ENCODE measurements around the gene HOXC12.

Gene HOXC12

DNA sequence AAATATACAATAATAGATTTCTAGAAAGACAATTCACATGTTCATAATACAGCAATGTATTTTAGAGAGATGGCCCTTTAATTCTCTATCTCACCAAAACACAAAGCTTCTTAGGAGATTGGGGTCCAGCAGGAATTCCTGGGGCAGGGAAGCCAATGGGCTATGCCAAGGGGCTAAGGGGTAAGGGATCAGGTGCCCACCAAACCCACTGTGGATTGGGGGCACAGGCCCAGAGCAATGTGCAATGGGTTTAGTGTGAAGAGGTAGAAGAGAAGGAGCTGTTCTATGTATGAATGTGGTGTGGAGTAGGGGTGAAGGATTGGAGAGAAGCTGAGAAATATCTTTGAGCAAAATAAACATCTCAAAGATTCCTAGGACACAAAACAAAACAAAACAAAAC, 13.5 kb upstream of the HOXC12 start:
- DNase-seq = no peak

DNA sequence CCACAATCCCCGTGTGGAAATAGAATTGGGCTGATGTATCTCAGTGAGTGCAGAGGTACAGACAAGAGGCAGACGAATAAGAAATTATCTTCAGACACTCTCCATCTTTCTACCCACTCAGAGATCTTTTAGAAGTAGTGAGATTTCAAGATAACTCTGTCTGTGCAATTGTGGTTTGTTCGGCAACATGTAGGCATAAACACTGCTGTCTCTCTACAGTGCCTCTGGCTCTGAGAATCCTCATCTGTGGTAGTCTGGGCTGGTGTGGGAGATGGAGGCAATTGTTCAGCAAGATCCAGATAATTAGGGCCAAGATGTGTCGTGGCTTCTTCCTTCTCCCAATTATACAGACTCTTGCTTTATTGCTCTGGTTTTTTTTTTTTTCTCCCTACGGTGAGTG, 13.0 kb upstream of the HOXC12 start:
- no peak for DNase-seq

DNA sequence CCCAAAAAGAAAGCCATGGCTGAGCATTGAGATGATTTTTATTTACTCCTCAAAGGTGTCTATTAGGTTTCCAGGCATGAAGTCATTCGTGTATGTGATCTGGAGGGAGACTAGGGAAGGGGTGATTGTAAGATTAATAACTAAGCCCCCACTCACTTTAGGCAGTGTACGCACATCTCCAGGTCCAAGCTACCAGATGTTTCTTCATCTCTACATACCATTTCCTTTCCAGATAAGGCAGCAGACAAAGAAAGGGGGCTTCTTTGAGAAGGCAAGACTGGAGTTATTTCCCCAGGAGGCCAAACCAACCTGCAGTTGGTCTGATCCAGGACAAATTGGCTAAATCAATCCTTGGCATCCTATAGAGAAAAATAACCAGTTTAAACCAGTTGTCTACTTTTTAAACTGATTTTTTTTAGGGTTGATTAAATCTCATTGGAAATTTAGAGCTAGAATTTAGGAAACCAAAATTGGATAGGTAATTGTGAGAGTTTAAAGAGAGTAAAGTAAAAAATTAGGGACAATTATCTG, 12.2 kb upstream of the HOXC12 start:
- DNase-seq = no peak

DNA sequence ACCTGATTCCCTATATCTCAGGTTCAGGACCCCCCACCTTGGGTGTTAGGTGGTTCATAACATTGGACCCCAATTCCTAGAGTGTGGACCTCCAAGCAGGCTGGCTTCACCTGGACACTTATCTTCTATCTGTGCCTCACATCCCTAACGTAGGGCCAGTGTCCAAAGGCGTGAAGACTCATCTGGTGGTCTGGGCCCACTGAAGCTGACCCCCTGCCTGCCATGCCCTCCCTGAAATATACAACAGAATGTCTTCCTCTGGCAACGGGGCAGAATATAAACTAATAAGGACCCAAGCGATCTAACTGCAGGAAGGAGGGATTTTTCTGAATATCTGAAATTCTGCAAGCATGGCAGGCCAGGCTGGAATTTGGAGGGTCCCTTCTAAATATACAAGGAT, 10.5 kb upstream of the HOXC12 start:
- DNase-seq = no peak

DNA sequence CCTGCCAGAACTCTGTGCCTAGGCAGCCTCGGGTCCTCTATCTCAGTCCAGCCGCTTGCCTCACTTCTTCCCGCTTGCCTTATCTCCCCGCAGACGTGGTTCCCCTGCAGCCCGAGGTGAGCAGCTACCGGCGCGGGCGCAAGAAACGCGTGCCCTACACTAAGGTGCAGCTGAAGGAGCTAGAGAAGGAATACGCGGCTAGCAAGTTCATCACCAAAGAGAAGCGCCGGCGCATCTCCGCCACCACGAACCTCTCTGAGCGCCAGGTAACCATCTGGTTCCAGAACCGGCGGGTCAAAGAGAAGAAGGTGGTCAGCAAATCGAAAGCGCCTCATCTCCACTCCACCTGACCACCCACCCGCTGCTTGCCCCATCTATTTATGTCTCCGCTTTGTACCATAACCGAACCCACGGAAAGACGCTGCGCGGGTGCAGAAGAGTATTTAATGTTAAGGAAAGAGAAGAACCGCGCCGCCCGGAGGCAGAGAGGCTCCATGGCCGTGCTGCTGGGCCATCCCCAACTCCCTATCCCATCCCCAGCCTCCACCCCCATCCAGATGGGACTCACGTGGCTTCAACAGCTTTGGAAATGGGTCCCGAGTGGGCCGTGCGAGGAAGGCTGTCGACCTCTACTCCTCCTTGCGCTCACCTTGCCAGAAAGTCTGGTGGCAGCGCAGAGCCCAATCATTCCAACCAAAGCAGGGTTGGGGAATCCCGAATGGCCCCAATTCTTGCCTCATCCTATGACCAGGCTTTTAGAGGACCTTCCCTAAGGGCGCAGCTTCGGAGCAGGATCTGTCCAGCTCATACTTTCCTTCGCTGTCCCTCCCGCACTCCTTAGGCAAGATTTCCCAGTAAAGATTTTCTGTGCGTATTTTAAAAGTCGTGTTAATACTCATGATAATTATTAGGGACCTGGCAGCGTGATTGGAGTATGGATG, 9.5 kb upstream of the HOXC12 start:
- DNase-seq = no peak

DNA sequence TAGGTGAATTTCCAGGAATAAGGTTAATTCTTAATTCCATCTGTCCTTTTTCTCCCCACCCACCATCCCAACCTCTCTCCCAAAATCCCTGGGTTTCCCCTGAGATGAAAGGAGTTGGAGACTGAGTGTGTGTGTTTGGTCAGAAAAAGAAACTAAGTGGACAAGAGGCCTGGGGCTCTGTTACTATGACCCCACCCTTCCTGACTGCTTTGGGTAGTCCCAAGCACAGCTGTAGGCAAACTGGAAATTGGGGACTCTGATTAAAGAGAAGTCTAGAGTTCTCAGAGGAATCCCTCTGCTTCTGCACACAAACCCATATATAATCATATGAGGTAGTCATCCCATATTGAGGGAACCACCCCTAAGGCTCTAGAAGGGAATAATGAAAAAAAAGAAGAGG, 7.0 kb upstream of the HOXC12 start:
- no peak for DNase-seq

DNA sequence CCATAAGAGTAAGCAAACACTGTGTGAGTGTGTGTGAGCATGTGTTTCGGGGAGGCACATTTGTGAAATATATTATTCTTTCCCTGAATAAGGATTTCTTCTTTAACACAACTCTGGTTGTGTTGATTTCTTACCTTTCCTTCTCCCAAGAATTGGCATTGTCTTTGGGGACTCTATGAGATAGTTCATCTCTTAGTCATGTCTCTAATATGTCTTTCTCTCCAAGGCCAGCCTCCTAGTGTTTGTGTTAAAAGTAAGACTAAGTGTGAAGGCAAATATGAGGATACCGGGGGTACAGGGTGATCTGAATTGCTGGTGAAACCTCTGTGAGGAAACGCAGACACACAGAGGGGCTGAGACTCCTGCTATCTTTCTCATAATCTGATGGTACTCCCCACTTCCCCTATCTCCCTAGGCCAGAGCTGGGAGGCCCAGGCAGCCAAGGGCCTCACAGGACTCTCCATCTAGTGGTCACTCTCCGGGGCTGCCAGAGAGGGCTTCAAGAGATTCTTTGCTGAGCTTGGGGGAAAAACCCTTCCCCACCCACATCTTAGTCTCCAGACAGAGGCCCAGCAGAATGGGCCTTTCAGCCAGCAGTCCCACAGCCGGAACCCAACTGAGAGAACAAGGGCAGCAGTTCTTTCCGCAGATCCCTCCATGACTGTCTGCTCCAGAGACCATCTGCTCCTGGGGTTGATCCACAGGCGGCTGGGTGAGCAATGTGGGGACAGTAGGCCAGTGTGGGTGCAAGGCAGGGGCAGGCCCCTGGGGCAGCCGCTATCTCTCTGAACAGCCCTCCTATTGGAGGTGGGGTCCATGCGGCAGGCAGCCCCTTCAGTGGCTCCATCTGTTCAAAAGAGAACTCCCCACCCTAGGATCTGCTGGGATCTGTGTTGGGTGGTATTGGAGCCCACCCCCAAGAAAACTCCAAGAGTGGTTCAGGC, 5.8 kb upstream of the HOXC12 start:
- no peak for DNase-seq

DNA sequence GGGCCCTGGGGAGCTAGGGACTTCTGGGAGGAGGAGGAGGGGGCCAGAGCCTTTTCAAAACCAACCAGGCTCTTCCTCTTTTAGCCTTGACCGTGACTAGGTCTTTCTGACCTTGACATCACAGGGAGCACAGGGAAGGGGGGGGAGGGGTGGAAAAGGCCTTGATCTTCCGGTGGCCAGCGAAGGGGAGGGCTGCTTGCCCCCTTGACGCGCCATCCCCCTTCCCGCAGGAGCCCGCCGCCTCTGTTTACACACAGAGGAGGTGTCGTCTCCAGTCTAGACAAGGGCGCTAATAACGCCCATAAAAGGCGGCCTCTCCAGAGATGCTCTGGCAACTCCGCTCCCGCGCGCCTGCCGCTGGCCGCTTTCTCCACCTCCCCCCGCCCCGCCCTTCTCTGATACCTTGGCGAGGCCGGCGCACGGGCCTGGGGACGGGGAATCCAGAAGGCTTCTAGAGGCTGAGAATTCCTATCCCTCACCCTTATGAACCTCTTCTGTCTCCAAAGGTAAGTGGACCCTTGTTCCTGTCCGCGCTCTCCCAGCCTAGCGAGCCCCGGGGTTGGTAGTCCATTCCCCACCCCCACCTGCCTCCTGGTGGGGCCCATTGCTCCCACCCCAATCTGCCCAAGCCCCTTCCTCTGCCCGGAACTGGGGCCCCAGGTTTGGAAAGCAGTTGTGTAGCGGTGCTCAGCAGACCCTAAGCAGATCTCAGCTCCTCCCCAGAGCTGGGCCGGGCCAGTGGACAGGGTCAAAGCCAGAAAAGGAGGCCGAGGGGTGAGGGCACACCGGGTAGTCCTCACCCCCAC, 4.9 kb upstream of the HOXC12 start:
- no peak for DNase-seq

DNA sequence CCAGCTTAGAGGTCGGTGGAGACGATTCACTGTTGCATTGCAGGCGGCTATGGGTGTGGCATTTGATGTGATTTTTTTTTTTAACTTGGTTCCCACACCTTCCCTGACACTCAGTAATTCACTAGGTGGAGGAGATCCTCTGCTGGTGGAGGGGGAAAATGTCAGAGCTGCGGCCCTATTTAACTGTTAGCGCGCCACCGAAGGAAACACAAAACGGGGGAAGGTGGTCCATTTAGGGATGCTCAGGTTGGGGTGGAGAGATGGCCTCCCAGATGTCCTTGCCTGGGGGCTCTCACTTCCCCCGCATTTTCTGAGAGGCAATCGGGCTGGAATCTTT, 4.3 kb upstream of the HOXC12 start:
- DNase-seq = no peak

DNA sequence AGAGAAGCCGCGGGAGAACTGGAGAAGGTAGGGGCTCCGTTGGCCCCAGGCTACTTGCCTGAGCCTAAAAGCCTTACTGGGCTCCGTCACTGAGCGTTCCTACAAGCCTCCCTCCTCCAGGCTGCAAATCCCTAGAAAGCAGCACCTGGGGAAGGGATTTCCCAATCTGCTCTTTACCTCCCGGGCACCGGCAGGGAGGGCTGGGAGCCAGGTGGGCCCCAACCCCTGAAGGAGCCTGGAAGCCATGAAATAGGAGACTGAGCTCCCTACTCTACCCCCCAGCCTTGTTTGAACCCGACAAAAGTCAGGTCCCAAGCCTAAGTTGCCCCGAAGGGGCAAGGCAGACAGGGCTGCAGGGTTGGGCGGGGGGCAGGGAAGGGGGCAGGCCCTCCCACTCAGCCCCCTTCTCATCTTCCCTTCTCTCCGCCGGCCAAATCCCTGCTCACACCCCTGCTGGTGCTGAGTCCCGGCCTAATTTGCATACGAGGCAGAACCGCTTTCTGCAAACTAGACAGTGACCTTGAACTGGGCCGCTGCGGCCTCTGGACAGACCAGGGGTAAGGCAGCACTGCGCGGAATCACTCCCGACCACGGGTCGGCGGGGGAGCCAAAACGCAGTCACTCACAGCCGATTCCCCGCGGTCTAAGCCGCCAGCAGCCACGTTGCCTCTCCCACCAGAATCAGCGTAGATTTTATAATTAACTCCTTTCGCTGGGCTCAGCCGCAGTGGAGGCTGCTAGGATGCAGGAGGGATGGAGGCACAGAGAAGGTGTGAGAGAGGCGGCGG, 3.7 kb upstream of the HOXC12 start:
- no peak for DNase-seq

DNA sequence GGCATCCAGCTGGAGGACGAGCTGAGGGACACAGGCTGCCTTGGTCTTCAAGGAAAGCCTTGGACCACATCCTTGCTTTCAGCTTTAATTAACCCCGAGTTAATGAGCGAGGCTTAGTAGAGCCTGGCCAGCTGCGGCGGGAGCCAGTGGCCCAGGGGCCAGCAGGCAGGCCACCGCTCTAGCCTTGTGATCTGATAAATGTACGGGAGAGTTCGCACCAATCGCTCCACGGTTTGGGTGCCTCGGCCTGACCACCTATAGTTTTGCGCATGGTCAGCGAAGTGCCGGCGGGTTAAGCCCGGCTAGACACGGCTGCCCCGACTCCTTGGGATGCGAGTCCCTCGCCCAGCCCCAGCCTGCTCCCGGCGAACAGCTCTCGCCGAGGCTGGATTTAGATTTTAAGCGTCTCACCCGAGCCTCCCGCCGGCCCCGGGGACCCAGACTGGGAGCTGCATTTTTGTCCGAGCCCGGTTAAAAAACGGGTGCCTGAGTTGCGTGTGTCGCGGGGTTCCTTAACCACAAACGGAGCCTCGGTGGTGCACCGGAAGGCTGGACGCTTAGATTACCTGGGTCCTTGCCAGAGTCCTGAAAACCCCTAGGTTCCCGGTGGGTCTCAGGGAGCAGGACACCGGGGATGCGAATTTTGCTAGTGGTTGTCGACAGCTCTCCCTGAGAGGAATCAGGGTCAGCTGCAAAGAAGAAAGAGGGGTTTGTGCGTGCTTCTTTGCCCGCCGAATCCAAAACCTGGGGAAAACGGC, 2.9 kb upstream of the HOXC12 start:
- no peak for DNase-seq

DNA sequence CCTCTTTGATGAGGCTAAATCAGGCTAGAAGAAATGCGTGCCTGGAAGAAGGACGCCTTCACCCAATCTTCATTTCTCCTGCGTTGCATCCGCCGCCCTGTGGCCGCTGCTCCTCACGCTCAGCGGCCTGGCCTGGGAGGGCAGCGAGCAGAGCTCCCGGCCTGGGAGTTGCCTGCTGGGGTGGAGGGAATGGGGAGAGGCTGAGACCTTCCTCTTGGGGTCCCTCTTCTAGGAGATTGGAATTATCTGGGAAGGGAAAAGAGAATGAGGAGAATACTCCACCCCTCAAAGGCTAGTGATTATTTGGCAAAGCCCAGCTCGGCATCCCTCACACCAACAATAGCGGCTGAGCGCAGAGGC, 2.4 kb upstream of the HOXC12 start:
- DNase-seq = no peak

DNA sequence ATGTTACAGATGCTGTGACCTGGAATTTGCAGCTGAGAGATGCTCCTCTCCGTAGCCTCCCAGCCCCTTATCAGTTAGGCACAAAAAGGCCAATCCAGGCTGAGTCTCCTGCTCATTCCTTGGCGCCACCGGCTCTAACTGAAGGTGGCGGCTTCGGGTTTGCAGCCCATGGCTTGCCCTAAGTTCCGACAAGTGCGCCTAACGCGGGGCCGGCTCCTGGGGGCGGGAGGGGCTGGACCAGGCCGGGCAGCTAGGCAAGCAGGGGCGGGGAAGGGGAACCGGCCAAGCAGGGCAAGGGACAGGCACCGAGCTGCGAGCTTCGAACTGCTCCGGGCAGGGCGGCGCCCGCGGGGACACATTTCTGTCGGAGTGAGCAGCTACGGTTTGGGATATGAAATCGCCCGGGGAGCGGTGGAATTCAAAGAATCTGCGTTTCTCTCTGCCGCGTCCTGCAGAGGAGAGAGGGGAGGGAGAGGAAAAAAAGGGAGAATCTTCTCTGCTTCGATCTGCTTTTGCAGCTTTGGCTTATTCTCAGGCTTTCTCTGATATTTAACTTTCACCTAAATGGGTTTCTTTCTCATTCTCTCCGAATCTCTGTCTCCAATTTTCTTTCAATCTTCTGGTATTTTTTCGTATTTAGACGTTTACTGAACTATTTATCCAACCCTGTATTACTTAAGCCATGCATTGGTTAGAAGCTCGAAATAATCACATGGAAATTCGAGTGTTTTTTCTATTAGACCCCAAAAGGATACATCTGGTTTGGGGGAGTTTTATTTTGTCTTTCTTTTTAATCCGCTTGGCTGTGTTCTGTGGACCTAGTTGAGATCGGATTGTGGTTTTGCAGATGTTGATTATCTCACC, 1.6 kb upstream of the HOXC12 start:
- no peak for DNase-seq

DNA sequence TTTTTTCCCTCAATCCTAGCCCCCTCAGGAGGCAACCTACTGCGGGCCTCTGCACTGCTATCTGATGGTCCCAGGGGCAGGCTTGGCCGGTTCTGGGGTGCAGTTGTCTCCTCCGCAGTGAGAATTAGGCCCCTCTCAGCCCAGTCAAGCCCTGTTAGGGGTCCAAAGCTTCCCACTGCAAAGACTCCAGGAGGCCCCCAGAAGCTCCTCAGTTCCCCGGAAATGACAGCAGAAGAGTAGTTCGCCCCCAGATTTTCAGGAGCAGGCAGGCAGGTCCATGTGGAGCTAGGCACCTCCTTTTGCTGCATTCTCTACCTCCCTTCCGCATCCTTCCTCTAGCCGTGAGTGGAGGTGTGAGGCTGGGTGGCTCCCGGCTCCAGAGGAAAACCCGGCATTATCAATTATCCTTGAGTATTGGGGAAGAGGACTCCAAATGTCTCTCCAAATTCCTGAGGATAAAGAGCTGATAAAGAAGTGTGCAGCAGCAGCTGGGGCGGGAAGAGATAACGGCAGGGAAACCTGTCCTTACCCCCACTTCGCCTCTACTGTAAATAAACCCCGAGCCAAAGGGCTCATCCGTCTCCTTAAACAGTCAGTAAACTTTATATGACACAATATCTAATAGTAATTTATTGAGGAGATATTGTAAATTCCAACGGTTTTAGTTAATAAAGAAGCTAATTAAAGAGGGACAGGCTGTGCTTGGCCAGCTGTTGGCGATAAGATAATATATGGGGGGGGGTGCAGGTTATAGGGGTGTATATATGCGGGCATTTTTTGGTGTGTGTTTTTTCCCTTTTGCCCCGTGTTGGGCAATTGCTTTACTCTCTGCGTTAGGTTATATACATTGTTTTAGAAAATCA, 641 bp upstream of the HOXC12 start:
- no peak for DNase-seq

DNA sequence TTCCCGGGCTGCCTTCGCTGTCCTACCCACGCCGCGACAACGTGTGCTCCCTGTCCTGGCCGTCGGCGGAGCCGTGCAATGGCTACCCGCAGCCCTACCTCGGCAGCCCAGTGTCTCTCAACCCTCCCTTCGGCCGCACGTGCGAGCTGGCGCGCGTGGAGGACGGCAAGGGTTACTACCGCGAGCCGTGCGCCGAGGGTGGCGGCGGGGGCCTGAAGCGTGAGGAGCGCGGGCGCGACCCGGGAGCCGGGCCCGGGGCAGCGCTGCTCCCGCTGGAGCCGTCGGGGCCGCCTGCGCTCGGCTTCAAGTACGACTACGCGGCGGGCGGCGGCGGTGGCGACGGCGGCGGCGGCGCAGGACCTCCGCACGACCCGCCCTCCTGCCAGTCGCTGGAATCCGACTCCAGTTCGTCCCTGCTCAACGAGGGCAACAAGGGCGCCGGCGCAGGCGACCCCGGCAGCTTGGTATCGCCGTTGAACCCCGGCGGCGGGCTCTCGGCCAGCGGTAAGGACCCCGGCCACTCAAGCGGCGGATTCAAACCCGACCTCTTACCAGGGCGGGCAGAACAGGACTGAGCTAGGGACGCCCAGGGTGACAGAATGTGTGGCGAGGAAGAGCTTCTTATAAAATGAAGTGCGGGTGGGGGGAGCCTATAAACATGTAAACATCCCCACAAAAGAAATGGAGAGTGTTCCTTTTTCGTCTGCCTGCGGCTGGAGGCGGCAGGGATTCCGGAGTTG, 503 bp downstream of the HOXC12 start:
- DNase-seq = no peak

DNA sequence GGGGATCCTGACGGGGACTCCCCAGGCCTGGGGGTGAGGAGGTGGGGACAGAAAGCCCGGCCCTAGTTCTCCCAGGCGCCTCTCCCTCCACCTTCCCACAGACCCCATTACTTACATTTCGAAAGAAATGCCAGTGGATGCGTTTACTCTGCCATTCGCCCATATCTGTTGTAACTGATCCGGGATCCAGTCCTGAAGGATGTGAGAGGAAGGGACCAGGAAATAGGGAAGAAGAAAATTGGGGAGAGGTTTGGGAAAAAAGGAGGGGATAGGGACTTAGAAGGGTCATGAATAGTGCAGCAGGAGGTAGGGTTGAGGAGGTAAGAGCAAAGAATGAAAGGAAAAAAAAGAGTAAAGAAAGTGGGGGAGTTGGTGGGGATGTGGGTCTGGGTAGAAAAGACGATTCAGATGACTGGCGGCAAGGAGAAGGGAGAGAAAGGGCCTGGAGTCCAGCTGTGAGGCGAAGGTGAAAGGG, 1.1 kb downstream of the HOXC12 start:
- DNase-seq = no peak

DNA sequence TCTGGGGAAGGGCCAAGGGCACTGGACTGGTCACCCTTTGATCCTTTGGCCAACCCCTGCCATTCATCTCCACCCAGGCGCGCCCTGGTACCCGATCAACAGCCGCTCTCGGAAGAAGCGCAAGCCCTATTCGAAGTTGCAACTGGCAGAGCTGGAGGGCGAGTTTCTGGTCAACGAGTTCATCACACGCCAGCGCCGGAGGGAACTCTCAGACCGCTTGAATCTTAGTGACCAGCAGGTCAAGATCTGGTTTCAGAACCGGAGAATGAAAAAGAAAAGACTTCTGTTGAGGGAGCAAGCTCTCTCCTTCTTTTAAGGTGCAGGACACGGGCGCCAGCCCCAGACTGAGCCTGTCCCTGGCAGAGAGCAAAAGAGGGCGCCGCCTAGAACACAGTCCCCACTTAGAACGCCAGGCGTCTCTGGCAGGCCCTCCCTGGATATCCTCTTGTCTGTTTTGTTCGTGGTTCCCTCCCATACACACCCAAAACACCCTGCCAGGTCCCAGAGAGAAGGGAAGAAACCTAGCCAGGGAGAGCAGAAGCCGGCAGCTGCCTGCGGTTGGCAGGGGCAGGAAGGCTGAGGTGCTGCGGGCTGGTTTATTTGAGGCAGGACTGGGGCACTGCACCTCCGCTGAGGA, 1.7 kb downstream of the HOXC12 start:
- no peak for DNase-seq

Data from amniotic stem cell (primary cell).